Ishikawa (cell line): ENCODE results near the gene TUBB1.

Experiments
- CEBPB ChIP-seq: IDR thresholded peaks from 2 replicates; pipeline ENCODE4 v1.6.1; 2012
- EGR1 ChIP-seq: IDR thresholded peaks from 2 replicates; pipeline ENCODE4 v1.6.1; 2012
- EP300 ChIP-seq: IDR thresholded peaks from 2 replicates; pipeline ENCODE4 v1.6.1; 2012; ENCODE audit warnings: borderline replicate concordance
- FOXM1 ChIP-seq: IDR thresholded peaks from 2 replicates; pipeline ENCODE4 v1.6.1; 2012; ENCODE audit warnings: low read depth, borderline replicate concordance
- NFIC ChIP-seq: IDR thresholded peaks from 2 replicates; pipeline ENCODE4 v1.6.1; 2012
- RAD21 ChIP-seq: IDR thresholded peaks from 2 replicates; pipeline ENCODE4 v1.6.1; 2012; ENCODE audit warnings: low read depth
- TAF1 ChIP-seq: IDR thresholded peaks from 2 replicates; pipeline ENCODE4 v1.6.1; 2012; ENCODE audit warnings: low read depth, mild to moderate bottlenecking
- TEAD4 ChIP-seq: IDR thresholded peaks from 2 replicates; pipeline ENCODE4 v1.6.1; 2012
- USF1 ChIP-seq: IDR thresholded peaks from 2 replicates; pipeline ENCODE4 v1.6.1; 2012
- YY1 ChIP-seq: IDR thresholded peaks from 2 replicates; pipeline ENCODE4 v1.6.1; 2012; ENCODE audit warnings: low read depth
- ZBTB7A ChIP-seq: IDR thresholded peaks from 2 replicates; pipeline ENCODE4 v1.6.1; 2012; ENCODE audit warnings: low read depth
- TF ChIP-seq, protein P1 (sequence below): IDR thresholded peaks from 2 replicates; pipeline ENCODE4 v1.6.1; 2012
- TF ChIP-seq, protein P2 (sequence below): IDR thresholded peaks from 2 replicates; pipeline ENCODE4 v1.6.1; 2012; ENCODE audit warnings: low read depth, mild to moderate bottlenecking

DNA sequence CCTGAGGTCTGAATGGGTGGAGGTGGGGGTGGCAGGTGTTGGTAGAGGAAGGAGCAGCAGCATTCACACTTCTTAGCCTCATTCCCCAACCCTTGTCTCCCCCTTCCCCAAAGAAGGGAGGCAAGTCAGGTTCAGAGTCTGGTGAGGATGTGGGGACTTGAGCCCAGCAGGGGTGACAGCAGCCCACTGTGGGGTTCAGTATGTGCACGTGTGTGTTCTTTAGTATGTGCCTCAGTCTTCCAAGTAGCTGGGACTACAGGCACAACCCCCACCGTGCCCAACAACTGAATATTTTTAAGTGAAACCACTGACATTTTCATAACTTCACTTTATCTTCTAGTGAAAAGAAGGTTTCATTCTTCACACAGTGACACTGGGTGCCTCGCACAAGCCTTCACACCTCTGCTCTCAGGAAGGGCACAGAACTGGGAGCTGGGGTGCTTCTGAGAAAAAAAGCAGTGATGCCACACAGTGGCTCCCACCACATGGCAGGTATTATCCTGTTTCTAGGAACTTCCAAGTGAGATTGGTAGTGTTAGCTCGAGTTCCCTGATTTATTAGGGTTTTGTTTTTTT lies 56.8 kb downstream of the TUBB1 start:
- TF ChIP-seq RAD21 (no peak), NFIC (no peak), CEBPB (no peak), TAF1 (no peak), ZBTB7A (no peak), TEAD4 (no peak), USF1 (no peak), EP300 (no peak), YY1 (no peak), FOXM1 (no peak), EGR1 (no peak)
- TF ChIP-seq, protein P1, sequence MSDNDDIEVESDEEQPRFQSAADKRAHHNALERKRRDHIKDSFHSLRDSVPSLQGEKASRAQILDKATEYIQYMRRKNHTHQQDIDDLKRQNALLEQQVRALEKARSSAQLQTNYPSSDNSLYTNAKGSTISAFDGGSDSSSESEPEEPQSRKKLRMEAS: no peak
- TF ChIP-seq, protein P2, sequence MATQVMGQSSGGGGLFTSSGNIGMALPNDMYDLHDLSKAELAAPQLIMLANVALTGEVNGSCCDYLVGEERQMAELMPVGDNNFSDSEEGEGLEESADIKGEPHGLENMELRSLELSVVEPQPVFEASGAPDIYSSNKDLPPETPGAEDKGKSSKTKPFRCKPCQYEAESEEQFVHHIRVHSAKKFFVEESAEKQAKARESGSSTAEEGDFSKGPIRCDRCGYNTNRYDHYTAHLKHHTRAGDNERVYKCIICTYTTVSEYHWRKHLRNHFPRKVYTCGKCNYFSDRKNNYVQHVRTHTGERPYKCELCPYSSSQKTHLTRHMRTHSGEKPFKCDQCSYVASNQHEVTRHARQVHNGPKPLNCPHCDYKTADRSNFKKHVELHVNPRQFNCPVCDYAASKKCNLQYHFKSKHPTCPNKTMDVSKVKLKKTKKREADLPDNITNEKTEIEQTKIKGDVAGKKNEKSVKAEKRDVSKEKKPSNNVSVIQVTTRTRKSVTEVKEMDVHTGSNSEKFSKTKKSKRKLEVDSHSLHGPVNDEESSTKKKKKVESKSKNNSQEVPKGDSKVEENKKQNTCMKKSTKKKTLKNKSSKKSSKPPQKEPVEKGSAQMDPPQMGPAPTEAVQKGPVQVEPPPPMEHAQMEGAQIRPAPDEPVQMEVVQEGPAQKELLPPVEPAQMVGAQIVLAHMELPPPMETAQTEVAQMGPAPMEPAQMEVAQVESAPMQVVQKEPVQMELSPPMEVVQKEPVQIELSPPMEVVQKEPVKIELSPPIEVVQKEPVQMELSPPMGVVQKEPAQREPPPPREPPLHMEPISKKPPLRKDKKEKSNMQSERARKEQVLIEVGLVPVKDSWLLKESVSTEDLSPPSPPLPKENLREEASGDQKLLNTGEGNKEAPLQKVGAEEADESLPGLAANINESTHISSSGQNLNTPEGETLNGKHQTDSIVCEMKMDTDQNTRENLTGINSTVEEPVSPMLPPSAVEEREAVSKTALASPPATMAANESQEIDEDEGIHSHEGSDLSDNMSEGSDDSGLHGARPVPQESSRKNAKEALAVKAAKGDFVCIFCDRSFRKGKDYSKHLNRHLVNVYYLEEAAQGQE: no peak
